GM20000 (cell line): ENCODE results near the gene CBX4.
A peak's percentile ranks its signal among the peaks of the same experiment; 100 is the strongest.

ENCODE experiments used
- DNase-seq: peaks from one replicate; pipeline ENCODE4 v3.0.0; 2012; ENCODE audit warnings: low spot score
- CTCF ChIP-seq: IDR thresholded peaks from 2 replicates; pipeline ENCODE4 v1.5.1; 2012; ENCODE audit warnings: mild to moderate bottlenecking, control low read depth; ENCODE audit errors: extremely low read depth, missing control alignments

CBX4 gene

GRCh38 chr17:79843816-79844800, 4.9 kb upstream of the CBX4 start:
- DNase-seq = peak; percentile 56
- TF ChIP-seq CTCF = no peak

GRCh38 chr17:79843474-79843815, 4.2 kb upstream of the CBX4 start:
- no peak for TF ChIP-seq CTCF
- DNase-seq = no peak

- no peak for TF ChIP-seq CTCF
- DNase-seq = peak; percentile 67
Observed at GRCh38 chr17:79842656-79843473, 3.6 kb upstream of the CBX4 start.

GRCh38 chr17:79842136-79842655, 3.0 kb upstream of the CBX4 start:
- no peak for TF ChIP-seq CTCF
- DNase-seq = peak; percentile 44

GRCh38 chr17:79841369-79842135, 2.3 kb upstream of the CBX4 start:
- no peak for TF ChIP-seq CTCF
- peak; percentile 51 for DNase-seq

- no peak for TF ChIP-seq CTCF
- DNase-seq = no peak
Observed at GRCh38 chr17:79840989-79841286, 1.7 kb upstream of the CBX4 start.
